Left ventricle myocardium inferior (tissue), 1 donor: ENCODE measurements around the gene GJB1. TPM values are rescaled to one million over a fixed set of nuclear protein-coding genes. Genes with fewer than 3 reads are reported as not detected.

Experiments
- DNase-seq: peaks from one replicate; pipeline ENCODE4 v3.0.0-alpha.2; 2020
- H3K27ac ChIP-seq: fragments of 200-600 bp; replicated peaks from 2 replicates; pipeline ENCODE4 v1.8.0; 2021
- H3K27me3 ChIP-seq: fragments of 200-600 bp; 2 replicates; pipeline ENCODE4 v1.8.0; 2021; ENCODE audit warnings: low read depth
- H3K36me3 ChIP-seq: fragments of 200-600 bp; 2 replicates; pipeline ENCODE4 v1.8.0; 2021
- H3K4me1 ChIP-seq: fragments of 200-600 bp; 2 replicates; pipeline ENCODE4 v1.8.0; 2021
- H3K4me3 ChIP-seq: fragments of 200-600 bp; 2 replicates; pipeline ENCODE4 v1.8.0; 2021; ENCODE audit warnings: mild to moderate bottlenecking, moderate library complexity
- H3K9me3 ChIP-seq: fragments of 200-600 bp; replicated peaks from 2 replicates; pipeline ENCODE4 v1.8.0; 2021
- intact Hi-C: fragments of 100-400 bp; cut with micrococcal nuclease; formaldehyde crosslinking; loops from one replicate; pipeline ENCODE4 v1.11.0; 2022
- total RNA-seq: library from RNA; stranded (reverse); fragmentation: NEBNext Ultra II Directional; extraction: Animal tissue kit (Norgen Biotek cat#: 25700); gene quantifications from one replicate; pipeline ENCODE4 v1.2.1, GENCODE V29; 2021
- TF ChIP-seq, protein P1 (sequence below): fragments of 200-600 bp; IDR thresholded peaks from 2 replicates; pipeline ENCODE4 v1.8.0; 2021; ENCODE audit warnings: antibody characterized with exemption, mild to moderate bottlenecking, borderline replicate concordance
- donor health status: DM: no; HTN: yes; CAD: no; lungs with severe emphysema.

The GJB1 gene
- total RNA-seq, 1 donor from 2014 or later: not detected

DNA sequence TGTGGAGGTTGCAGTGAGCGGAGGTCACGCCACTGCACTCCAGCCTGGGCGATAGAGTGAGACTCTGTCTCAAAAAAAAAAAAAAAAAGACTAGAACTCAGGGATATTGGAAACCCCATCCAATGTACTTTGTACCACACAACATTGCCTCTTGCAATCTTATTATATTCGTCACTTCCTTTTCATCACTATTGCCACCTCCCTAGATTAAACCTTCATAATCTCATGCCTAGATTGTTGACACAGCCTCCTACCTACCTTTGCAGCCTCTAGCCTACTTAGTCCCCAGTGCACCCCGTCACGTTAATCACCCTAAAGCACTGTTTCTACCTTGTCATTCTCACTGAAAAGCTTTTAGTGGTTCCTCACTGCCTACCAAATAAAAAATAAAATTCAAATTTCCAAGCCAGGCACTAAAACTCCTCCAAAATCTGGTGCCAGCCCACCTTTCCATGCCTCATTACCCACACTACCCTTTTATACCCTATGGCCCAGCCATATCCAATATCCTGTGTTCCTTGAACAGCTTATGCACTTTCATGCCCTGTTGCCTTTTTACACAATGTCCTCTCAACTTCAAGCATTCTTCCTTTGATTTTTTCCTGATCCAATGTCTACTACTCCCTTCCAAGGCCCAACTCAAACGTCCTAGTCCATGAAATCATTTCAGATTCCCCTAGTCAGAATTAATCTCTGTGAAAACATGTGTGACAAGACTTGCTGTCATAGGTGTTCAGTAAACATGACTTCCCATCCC lies 23.6 kb upstream of the GJB1 start:
- no peak overlapping the region for H3K27ac ChIP-seq
- H3K4me1 ChIP-seq: no peaks in the 10 kb centered on the region
- TF ChIP-seq, protein P1, sequence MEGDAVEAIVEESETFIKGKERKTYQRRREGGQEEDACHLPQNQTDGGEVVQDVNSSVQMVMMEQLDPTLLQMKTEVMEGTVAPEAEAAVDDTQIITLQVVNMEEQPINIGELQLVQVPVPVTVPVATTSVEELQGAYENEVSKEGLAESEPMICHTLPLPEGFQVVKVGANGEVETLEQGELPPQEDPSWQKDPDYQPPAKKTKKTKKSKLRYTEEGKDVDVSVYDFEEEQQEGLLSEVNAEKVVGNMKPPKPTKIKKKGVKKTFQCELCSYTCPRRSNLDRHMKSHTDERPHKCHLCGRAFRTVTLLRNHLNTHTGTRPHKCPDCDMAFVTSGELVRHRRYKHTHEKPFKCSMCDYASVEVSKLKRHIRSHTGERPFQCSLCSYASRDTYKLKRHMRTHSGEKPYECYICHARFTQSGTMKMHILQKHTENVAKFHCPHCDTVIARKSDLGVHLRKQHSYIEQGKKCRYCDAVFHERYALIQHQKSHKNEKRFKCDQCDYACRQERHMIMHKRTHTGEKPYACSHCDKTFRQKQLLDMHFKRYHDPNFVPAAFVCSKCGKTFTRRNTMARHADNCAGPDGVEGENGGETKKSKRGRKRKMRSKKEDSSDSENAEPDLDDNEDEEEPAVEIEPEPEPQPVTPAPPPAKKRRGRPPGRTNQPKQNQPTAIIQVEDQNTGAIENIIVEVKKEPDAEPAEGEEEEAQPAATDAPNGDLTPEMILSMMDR: no peak
- intact Hi-C loops: no loop called here
- H3K27me3 ChIP-seq: no peaks in the 10 kb centered on the region
- DNase-seq: no peak
- H3K4me3 ChIP-seq: no peak overlapping the region
- H3K9me3 ChIP-seq: no peaks in the 10 kb centered on the region
- H3K36me3 ChIP-seq: no peaks in the 10 kb centered on the region

GRCh38 chrX:71210816-71211215 lies 12.2 kb upstream of the GJB1 start:
- Histone ChIP-seq H3K4me1 (no peaks in the 10 kb centered on the region), H3K27me3 (no peaks in the 10 kb centered on the region), H3K9me3 (no peaks in the 10 kb centered on the region), H3K4me3 (no peak overlapping the region), H3K27ac (no peak overlapping the region), H3K36me3 (no peaks in the 10 kb centered on the region)
- intact Hi-C loops: no loop called here
- TF ChIP-seq, protein P1: no peak
- no peak for DNase-seq

GRCh38 chrX:71212536-71212935 lies 10.5 kb upstream of the GJB1 start:
- DNase-seq: no peak
- TF ChIP-seq, protein P1: no peak
- Histone ChIP-seq H3K4me3 (no peak overlapping the region), H3K4me1 (no peaks in the 10 kb centered on the region), H3K9me3 (no peaks in the 10 kb centered on the region), H3K27ac (no peak overlapping the region), H3K27me3 (no peaks in the 10 kb centered on the region), H3K36me3 (no peaks in the 10 kb centered on the region)
- intact Hi-C loops: no loop called here

- TF ChIP-seq, protein P1: no peak
- H3K36me3 ChIP-seq: no peaks in the 10 kb centered on the region
- H3K27ac ChIP-seq: no peak overlapping the region
- H3K27me3 ChIP-seq: no peaks in the 10 kb centered on the region
- H3K9me3 ChIP-seq: no peaks in the 10 kb centered on the region
- no peak overlapping the region for H3K4me3 ChIP-seq
- no peaks in the 10 kb centered on the region for H3K4me1 ChIP-seq
- intact Hi-C loops: no loop called here
- DNase-seq: no peak
Measured at GRCh38 chrX:71214152-71214551, 8.9 kb upstream of the GJB1 start.

DNA sequence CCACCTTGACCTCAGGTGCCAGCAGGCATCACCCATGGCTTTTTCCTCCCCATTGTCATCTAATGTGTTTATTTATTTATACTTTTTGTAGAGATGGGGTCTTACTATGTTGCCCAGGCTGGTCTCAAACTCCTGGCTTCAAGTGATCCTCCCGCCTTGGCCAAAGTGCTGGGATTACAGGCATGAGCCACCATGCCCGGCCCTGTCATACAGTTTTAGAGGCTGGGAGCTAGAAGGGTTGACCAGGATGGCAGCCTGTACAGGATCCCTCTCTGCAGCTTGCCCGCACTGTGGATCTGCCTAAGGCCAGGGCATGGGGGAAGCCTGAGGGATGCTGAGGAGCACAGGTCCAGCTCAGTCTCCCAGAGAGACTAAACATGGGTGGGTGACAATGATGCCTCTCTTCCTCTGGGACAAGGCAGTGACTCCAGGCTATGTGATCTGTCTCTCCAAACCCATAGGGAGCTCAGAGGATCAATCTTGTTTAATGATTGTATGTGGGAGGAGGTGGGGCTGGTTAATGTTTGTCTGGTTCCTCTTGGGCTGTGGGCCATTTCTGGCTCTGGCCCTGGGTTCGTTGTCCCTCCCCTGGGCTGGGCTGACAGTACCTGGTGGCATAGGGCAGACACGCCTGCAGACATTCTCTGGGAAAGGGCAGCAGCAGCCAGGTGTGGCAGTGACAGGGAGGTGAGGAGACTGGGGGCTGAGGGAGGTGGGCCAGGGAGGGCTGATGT lies 8.3 kb upstream of the GJB1 start:
- Histone ChIP-seq H3K4me3 (no peak overlapping the region), H3K36me3 (no peaks in the 10 kb centered on the region), H3K4me1 (no peaks in the 10 kb centered on the region), H3K27me3 (no peaks in the 10 kb centered on the region), H3K27ac (no peak overlapping the region), H3K9me3 (no peaks in the 10 kb centered on the region)
- TF ChIP-seq, protein P1: no peak
- intact Hi-C loops: no loop called here
- DNase-seq: no peak
